Measurements from ENCODE around the gene MAP1B.
A peak's percentile ranks its signal among the peaks of the same experiment; 100 is the strongest.

Gene MAP1B

DNA sequence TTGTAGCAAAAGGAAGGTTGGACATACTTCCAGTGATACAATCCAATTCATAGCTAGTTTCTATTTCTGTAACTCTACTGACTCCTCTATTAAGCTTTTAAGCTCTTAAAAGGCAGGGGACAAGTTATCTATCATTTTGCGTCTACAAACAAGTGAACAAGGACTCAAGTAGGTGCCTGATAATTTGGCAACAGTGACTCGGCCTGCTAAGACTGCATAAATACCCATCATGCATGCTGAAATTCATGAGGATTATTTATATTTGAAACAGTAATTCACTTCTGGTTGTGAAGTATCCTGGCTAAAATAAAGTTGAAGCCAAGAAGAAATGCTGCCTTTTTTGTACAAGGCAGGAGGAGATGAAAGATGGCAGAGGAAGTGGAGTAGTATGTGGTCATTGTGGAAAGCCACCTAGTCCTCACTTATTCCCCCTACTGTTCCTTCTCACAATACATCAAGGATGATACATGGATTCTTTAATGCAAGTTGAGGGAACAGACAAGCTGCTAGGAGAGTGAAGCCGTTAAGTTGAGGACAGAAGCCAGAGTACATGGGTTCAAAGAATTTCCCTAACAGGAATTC lies 138.8 kb downstream of the MAP1B start:
- peak in 2 of 51 donors; percentile 14 to 55 for DNase-seq

DNA sequence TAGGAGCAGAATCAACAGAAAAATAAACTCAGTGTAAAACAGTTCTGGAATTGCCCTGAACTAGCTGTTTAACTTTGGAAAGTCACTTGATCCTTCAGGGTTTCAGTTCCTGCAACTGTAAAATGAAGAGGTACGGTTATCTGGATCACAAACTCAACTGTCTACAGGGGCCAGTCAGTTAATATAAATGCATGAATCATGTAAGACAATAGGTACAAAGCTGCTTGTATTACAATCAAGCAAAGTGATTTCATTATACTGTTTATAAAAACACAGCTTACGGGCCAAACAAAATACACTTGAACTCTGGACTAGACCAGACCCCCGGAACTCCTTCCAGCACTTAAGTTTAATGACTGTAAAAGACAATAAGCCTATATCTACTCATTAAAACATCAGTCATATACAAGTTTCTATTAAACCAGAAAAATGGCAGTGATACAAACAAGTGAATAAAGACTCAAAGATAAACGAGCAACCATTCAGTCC lies 139.7 kb downstream of the MAP1B start:
- no peak for DNase-seq

DNA sequence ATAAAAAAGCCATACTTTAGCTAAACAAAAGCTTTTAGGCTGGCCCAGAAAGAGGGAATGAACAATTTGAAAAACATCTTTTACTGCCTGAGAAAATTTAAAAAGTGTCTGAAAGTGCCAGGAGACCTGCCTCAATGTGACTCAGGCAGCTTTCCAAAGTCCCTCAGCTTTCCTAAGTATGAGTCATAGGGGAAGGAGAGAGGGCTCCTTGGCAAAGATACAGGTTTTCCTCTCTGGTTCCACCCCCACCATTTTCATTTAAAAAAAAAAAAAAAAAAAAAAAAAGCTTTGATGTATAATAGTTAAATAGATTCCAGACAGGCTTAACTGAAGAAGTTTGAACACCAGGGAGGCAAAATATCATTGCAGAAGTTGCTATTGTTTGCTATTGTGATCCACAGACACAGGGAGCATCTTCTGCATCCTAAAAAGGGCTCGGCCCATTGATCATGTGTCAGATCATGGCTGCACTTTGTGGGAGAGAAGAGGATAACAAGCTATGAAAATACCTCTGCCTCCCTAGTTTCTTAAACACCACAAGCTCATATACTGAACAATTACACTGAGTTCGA lies 141.2 kb downstream of the MAP1B start:
- peak in 16 of 51 donors; percentile 3 to 60 (median 32) for DNase-seq

DNA sequence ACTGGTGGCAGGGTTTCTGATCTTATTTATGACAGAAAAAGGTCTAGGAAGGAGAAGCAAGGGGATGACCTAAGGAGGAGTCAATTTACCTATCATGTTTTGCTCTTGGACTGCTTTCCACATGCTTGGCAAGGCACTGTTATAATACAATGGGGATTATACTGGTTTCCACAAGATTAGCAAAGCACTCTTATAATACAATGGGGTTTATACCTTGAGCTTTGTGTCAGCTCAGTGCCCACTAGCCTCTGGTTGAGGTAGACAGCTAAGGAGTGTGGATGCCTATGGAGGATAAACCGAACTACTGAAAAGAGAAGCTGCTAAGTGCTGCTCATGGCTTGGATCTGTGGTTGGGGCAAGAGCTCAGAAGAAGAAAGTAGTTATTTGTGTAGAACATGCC lies 144.1 kb downstream of the MAP1B start:
- no peak for DNase-seq

DNA sequence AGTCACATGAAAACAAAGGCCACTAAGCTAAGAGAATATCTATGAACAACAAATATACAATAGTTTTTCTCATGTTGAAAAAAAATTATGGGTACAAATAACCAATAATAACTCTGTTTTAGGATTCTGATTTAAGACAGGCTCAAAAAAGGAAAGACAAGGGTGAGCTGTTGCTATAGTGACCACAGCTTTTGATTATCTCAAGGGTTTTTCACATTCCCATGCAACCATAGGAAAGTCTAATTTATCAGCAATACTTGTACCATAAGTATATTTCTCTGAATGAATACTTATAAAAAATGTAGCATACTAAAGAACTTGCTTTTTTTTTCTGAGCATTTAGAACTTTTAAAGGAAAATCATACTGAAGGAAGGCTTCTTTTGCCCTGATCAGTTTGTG lies 144.7 kb downstream of the MAP1B start:
- DNase-seq, result no peak

DNA sequence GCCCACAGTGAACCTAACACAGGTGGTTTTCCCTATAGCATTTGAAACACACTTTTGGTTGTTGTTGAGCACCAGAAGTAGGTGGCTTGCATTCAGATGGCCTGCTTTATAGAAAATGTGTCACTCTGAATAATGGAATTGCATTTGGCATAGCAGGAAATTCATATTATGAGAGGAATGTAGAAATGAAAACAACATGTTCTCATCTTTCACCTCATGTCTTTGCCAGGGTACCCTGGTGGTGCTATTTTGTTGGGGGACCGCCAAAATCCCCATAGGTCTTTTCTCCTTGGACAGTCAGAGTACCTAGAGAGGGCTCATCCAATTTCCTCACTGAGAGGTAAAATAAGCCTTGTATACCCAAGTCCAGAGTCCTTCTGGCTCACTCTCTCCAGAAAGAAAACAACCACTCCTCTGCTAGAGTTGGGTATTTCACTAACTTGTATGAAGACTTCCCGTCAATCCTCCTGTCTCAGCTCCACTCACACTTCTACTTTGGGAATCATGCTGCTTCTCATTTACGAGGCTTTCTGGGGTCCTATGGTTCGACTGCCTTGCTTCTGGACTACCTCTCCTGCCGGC lies 145.4 kb downstream of the MAP1B start:
- DNase-seq, result no peak

DNA sequence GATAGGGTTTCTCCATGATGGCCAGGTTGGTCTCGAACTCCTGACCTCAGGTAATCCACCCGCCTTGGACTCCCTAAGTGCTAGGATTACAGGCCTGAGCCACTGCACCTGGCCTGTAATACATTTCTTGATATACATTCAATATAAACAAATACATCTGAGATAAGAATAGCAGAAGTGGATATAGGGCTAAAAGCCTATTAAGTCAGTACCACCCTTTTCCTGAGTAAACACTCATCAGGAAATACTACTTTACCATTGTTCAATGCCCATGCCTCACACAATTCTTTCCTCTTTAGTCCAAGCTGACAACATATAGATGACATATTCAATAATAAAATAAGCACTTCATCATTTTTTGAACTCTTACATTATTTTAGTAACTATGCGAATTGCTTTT lies 148.0 kb downstream of the MAP1B start:
- no peak for DNase-seq

DNA sequence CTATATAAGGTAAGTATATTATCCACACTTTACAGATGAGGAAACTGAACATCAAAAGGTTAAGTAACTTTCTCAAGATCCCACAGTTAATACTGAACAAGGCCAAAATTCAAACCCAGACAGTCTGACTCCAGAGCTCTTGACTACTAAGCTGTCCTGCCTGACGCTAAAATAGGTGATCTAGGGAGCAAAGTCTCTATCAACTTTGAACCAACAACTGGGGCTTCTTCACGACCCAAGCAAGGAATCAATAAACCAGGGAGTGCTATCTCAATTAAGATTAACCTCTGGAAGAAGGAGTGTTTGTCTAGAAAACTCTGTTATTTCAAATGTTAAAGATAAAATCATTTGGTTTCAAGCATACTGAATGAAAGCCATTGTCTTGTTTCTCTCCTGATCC lies 148.4 kb downstream of the MAP1B start:
- no peak for DNase-seq

DNA sequence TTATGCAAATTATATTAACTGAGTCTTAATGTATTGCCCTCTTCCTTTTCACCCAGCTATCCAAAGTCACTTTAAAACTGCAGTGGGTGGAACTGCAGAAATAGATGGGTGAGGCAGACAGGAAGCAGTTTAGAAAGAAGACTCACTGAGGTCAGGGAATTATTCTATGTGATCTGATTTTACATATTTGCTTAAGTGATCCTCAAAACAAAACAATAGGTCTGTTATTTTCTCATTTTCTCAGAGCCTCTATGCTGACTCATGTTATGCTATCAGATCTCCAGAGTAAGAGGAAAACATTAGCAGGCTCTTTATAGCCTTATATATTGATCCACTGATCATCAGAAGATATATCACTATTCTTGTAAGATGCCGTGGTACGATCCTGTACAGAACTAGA lies 149.3 kb downstream of the MAP1B start:
- DNase-seq, result no peak

Data from hypothalamus (tissue), 51 donors.